M059J (cell line): ENCODE data around the gene CD300LG. TPM values are rescaled to one million over a fixed set of nuclear protein-coding genes. Genes with fewer than 3 reads are reported as not detected.

Experiments
- DNase-seq: peaks from one replicate; pipeline ENCODE4 v3.0.0-alpha.2; 2012; ENCODE audit warnings: low read depth
- total RNA-seq: library from RNA; depleted of rRNA; stranded (reverse); fragments of >200 nt; shearing (Covaris generic); gene quantifications from 2 replicates; pipeline ENCODE4 v1.2.3, GENCODE V29; 2014; rRNA removed

Gene CD300LG
- total RNA-seq, 1 experiment from 2014 or later: not detected

DNA sequence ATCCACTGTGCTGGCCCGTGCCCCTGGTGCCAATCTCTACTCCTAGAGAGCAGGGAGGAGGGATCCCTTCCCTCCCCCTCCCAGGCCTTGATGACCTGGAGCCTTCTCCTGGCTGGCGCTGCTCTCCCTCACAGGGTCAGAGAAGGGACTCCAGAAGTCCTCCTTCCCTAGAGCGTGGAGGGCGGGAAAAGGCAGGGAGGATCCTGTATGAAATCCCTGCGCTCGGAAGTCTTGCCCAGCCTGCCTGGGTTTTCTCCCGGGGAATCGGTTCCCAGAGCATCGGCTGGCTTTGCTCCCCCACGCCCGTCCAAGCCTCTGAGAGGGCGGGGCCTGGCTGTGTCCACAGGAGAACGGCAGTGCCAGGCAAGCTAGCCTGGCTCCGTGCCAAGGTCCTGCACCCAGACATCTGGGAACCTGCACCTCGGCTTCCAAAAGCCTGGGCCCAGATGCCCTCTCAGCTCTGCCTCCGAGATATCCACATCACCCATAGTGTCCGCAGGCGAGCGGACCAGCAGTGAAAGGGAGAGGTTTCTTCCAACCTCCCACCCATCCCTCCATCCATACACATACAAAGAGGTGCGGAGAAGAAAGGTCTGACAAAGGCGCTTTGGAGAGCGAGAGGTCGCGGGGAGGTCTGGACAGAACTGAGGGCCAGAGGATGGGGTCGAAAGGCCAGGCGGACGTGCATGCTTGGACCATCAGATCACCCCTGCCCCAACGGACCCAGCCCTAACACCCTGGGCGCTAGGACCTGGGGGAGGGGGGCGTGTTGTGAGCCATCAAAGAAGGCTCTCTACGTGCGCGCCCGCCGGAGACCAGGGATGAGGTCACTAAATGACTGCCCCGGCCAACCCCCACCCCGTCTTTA is 59.2 kb downstream of the CD300LG start:
- peak; percentile 46 for DNase-seq

DNA sequence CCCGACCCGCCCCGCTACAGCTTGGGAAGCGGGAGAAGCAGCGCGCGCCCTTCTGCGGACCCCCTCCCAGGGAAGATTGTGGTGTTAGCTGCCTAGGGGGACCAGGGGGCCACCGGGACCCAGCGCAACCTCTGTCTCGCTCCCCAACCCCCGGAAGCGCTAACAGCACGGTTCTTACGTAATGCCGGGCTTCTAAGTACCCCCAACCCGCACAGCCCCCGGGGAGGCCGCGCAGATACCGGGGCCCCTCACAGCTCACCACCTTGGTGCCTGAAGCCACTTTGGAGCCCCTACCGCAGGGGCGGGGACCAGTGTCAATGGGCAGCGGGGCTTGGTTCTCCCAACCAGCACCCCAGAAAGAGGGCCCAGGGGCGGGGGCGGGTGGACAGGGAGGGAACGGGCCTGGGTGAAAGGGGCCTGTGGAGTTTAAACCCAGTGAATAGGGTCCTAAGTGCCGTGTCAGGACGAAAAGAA is 60.0 kb downstream of the CD300LG start:
- no peak for DNase-seq

DNA sequence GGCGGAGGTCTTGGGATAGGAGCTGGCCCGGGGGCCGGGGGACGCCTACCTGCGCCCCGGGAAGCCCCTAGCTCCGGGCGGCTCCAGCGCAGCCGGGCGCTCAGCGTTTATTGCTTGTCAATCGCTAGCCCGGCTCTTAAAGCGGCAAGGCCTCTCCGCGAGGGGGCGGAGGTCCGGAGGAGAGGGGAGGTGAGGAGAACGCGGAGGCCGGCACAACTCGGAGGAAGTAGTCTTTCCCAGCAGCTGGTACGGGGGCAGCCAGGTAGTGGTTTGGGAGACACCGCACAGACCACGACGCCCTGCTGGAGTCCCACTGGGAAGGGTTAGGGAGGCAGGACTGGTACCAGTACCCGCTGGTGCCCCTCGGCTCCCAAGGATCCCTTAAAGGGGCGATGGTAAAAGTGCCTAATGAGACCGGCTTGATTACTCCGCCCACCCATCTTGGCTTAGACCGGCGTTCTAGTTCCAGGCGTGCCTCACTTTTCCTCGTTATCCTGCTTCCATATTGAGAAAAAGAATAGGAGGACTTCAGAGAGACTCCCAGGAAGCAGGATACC is 60.5 kb downstream of the CD300LG start, which contains the start of gene MPP2:
TSS of gene MPP2 (minus strand) at position 112 of the 557 bp plus-strand sequence. CDS start 3,076 bp downstream, outside the sequence.
- DNase-seq: peak; percentile 28

DNA sequence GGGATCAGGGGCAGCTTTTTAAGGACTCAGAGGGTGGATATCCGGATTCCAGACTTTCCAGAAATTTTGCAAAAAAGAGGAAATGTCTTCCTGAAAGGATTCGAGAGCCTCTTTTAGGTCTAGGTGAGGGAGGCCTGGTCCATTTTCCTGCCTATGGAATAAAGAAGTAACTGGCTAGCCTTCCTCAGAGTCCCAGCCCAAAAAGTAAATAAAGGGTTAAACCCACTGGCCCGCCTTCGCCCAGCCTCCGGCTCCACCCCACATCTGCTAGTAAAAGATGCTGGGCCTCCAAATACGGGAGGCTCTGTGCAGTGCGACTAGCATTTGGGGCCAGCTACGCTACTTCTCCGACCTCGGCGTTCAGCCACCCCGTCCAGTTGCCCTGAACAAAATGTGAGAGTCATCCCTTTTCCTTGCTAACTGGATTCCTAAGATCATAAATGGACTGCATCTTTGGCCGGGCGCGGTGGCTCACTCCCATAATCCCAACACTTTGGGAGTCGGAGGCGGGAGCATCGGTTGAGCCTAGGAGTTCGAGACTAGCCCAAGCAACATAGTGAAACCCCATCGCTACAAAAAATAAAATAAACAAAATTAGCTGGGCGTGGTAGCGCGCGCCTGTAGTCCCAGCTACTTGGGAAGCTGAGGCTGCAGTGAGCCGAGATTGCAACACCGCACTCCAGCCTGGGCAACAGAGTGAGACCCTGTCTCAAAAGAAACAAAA is 61.2 kb downstream of the CD300LG start:
- peak; percentile 40 for DNase-seq

DNA sequence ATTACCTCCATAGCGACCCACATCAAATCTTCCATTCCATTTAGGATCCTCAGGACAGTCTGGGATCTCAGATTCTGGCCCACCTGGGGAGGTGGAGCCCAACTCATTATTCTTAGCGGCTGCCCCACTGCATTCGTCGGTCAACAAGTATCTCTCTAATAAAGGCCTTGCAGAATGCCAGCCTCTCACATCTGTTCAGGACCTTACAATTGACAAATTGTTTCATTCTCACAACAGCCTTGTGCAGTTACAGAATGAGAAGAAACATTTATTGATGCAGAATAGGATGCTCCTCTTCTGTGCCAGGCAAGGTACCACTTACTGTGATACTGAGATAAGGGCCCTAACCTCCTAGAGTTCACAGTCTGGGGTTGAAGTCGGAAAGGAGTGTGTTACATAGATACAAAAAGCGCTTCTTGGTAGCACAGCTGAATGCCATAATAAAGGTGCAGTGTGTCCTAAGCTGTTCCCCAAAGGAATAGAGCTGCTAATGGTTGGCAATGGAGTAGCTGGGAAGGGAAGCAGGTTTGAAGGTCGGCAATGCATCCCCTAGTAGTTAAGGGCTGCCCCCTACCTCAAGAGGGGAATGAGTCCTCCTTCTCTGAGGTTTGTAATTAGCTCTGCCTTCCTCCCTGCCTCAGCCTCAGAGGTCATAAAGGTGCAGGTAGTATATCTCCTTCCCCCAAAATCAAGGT is 62.7 kb downstream of the CD300LG start:
- no peak for DNase-seq

DNA sequence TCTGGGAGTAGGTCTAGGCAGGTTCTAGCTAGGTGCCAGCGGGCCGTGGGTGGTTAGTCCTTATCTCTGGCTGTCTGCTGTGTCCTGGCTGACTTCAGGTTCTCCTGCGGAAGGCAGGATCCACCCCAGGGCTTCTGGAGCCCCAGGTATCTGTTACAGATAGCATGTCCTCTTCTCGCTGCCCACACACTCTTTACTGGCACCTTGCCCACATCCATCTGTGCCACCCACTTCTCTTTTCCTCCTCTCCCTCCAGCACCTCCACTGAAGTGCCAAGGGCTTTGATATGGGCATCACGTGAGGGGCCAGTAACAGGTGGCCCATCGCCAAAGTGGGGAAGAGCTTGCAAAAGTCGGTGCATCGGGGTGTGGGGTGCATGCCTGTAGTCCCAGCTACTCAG is 64.9 kb downstream of the CD300LG start:
- no peak for DNase-seq

DNA sequence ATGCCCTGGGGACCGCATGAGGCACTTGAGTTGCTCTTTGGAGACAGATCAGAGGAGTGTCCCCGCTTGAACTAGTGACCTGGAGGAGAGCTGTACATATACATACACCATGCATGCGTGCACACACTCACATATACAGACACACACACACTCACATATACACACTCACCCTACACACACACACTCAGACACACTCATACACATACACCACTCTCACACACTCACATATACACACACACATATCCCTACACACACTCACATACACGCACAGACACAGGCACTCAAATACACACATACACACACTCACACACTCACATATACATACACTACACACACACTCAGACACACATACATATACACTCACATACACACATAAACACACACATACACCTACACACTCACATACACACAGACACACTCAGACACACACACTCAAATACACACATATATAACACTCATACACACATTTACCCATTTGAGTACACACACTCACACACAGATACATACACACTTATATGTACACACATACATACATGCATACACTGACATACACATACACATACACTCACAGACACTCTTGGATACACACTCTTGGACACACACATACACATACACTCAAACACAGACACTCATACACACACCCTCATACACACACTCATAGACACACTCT is 65.8 kb downstream of the CD300LG start:
- DNase-seq: no peak

Other genes with a start within 250 kb of the CD300LG start
- not detected in 2 replicates for gene MEOX1, start 185.3 kb upstream of the CD300LG start, total RNA-seq
- gene SOST, start 88.4 kb upstream of the CD300LG start, total RNA-seq: not detected in 2 replicates
- gene DUSP3, start 68.2 kb upstream of the CD300LG start, total RNA-seq: 37.7 and 51.5 TPM in 2 replicates
- gene CFAP97D1, start 66.7 kb upstream of the CD300LG start, total RNA-seq: not detected in 2 replicates
- gene MPP3, start 14.0 kb upstream of the CD300LG start, total RNA-seq: 5.1 and 5.9 TPM in 2 replicates
- gene MPP2, start 60.4 kb downstream of the CD300LG start, total RNA-seq: 2.5 and 4.4 TPM in 2 replicates
- not detected in 2 replicates for gene PPY, start 95.3 kb downstream of the CD300LG start, total RNA-seq
- not detected in 2 replicates for gene PYY, start 106.8 kb downstream of the CD300LG start, total RNA-seq
- 0.99 and 3.7 TPM in 2 replicates for gene NAGS, start 157.4 kb downstream of the CD300LG start, total RNA-seq
- gene TMEM101, start 167.8 kb downstream of the CD300LG start, total RNA-seq: 40.0 and 41.3 TPM in 2 replicates
- 112 and 121 TPM in 2 replicates for gene LSM12, start 219.5 kb downstream of the CD300LG start, total RNA-seq
- gene G6PC3, start 223.6 kb downstream of the CD300LG start, total RNA-seq: 63.5 and 66.4 TPM in 2 replicates